NCI-H1092 (cell line): ENCODE results near the gene FZD7.

Experiments used
- DNase-seq: peaks from one replicate; lab custom pipeline; 2025; lab: John Stamatoyannopoulos, UW

The FZD7 gene

DNA sequence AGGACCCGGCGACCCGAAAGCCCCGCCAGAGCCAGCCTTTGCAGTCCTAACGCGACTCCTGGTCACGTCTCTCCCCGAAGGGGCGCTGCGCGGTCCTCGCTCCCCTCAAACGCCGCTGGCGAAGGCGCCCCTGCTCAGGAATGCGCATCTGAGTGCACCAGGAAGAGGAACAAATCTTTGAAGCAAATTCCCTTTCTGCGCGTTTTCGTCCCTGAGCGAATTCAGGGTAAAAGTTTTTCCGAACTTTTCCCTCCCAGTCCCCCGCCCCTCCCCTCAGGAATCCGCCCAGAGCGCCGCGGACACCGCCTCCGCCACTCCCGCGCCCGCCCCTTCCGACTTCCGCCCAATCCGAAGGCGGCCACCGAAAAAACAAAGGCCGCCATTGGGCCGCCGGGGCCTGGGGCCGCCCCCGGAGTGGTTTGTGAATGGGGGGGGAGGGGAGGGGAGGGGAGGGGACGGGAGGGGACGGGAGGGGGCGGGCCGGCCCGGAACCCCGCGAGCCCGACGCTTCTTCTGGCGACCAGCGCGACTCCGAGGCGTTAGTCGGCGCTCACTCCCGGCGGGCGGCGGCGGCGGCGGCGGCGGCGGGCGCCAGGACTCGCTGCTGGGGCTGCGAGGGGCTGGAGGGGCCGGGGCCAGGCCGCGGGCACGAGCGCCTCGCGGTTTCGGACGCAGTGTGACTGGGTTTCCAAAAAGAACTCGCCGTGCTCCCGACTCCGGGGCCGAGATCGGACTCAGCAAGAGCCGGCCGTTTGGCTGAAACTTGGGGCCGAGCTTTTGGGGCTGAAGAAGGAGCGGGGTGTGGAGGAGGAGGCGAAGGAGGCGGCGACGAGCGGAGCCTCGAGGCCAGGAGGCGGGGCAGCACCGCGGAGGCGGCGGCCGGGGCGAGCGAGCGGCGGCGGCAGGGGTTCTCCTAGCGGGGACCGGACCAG lies at the start of gene FZD7:
FZD7 (plus strand) TSS at position 539 of the 932 bp plus-strand sequence. CDS start 793 bp downstream, outside the sequence.
- peak; percentile 36 for DNase-seq

DNA sequence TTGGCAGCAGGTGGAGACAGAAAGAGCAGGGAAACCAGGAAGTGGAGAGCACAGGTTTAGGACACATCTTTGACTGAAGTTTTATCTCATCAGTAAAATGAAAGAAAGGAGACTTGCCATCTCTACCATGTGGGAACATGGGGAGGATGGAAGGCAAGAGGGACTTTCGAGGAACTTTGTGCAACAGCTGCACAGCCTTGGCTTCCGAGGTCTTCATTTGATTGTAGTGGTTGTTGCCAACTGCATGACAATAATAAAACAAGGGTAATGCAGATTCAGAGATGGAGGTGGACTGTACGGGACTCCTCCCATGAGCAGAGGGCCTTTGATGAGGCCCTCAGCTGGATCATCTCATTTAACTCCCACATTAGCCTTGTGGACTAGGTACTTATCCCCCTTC lies 49.3 kb upstream of the FZD7 start:
- DNase-seq = no peak

DNA sequence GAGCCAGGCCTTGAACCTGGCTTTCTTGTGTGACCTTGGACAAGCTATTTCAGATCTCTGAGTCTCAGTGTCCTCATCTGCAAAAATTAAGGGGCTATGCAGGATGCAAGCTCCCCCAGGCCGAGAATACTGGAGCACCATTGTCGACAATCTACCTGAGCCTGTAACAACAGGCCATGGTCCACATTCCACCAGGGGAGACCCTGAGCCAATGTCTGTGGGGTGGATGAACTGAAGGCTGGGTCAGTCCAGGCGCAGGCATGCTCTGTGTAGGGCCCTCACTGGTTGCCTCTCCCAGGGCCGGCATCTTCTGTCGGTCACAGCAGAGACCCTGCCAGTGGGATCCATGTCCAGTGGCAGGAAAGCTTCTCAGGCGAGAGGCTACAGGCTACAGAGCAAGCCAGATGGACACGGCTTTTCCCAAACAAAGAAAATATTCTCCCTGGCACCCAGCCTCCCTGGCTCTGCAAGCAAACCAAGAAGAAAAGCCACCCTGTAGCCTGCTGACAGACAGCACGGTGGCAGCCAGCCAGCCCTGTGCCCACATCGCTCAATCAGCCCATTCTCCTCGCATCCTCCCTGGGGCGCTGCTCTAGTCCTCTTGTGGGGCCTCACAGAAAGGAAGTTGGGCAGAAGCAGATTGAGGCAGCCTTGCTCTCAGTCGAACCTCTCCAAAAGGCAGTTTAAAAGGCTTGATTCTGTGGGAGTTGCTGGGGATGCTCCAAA lies 48.7 kb upstream of the FZD7 start:
- DNase-seq = peak; percentile 49

DNA sequence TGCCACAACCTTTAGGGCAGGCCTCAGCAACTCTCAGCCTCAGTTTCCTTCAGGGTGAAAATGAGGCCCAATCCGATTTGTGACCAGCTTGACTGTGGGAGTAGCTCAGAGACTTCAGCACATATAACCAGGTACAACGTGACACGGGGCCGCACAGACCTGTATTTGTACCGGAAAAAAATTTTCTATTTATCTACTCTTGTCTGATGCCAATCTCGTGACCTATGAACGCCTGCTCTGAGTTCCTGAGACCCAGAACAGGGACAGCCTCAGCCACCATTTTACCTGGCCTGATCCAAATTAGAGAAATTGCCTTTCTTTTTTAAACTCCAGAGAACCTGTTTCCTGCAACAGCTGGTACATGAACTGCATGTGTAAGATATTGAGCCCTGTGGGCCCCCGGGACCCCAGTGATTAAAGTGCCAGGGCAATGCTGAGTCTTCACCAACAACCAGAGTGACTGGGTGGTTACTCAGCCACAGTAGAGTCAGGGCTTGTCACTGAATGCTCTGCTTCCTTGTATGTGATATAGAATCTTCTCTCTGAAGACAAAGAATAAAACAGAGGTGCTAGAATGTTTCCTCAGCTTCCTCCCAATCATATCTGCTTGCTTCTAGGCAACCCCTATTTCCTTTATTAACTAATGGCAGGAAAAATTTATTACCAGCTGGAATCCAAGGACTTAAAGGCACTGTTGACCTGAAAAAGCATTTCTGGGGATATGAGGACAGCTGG lies 47.8 kb upstream of the FZD7 start:
- DNase-seq = no peak

DNA sequence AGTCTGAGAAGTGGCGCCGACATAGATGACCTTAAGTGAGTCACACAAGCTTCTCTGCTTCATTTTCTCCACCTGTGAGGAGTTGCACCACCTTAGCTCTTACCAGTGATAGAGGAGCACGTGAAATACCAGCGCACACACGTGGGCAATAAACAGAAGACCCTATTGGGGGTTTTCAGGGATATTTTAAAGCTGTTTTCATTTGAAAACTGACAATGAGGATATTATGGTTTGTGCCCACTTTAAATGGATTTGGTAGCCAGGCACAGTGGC lies 47.3 kb upstream of the FZD7 start:
- no peak for DNase-seq

DNA sequence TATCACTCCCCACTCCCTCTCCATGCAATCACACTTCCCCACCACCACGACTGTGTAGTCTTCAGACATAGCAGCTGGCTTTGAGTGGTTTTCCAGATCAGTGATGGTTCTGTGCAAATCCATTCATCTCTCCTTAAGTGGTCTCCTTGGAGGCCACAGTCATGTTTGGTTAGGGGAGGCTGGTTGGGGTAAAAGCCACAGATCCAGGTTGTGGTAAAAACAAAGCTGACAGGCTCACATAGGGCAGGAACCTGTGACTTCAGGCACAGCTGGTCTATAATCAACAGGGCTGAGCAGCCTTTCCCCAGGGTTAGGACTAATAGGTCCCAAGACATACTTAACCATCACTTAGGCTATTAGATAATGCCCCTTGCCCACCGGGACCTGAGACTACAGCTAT lies 46.2 kb upstream of the FZD7 start:
- DNase-seq = no peak

DNA sequence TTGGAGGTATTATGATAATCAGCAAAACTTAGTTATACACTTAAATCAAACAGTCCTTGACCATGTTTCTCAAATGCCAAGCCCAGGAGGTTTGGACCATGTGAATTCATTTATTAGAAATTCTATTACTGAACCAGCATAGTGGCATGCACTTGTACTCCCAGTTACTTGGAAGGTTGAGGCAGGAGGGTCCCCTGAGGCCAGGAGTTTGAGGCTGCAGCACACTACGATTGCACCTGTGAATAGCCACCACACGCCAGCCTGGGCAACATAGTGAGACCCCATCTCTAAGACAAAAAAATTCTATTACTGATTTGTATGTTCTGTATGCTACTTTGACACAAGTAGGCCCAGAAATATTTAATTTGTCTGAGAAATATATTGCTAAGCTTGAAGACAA lies 43.6 kb upstream of the FZD7 start:
- no peak for DNase-seq

DNA sequence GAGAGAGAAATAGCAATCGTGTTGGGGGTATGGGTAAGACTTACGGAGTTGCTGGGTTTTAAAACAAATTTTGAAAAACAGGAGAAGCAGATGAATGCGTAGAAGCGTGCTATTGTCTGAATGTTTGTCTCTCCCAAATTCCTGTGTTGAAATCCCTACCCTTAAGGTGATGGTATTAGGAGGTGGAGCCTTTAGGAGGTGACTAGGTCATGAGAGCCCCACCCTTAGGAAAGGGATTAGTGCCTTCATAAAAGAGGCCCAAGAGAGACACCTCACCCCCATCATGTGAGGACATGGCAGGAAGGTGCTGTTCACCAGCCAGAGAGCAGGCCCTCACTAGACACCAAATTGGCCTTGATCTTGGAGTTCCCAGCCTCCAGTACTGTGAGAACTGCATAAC lies 40.7 kb upstream of the FZD7 start:
- DNase-seq = no peak

DNA sequence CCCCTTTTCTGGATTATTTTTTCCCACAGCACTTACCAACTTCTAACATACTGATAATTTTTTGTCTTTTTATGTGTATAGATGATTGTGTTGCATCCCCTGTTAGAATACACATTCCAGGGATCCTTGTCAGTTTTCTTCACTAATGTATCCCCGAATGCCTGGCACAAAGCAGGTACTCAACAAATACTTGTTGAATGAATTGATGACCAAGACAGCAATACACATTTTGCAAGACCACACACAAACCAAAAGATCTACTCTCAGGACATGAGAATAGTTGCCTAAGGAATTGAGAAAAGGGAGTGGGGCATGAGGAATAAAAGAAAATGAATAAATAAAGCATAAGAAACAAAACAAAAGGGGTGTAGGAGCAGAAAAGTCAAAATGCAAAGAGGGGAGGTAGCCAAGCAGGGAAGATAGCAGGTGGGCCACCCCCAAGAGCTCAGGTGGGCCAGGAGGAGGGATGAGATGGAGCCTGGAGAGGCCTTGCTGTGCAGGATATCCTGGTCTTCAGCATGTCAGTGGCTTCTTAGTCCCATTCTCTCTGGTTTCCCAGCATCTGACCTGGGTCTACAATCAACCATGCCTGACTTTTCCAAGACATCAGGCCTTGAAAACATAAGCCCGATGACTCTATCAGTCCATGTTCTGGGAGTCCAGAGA lies 38.5 kb upstream of the FZD7 start:
- no peak for DNase-seq

DNA sequence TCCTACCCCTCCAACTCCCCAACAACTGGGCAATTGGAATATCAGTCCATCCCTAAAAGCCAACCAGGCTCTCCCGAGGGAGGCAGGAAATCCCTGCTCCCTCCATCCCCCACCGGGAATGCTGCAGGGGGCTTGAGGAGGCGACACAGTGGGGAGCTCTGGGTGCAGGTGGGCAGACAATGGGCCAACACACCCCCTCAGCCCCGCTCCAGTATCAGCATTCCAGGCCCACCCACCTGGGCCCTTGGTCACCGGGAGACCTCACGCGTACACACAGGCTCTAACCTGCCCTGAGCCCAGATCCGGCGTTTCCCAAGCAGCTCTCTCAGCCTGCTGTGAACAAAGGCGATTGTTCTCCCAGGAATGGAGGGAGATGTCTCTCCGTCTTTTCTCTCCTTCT lies 37.6 kb upstream of the FZD7 start:
- no peak for DNase-seq

DNA sequence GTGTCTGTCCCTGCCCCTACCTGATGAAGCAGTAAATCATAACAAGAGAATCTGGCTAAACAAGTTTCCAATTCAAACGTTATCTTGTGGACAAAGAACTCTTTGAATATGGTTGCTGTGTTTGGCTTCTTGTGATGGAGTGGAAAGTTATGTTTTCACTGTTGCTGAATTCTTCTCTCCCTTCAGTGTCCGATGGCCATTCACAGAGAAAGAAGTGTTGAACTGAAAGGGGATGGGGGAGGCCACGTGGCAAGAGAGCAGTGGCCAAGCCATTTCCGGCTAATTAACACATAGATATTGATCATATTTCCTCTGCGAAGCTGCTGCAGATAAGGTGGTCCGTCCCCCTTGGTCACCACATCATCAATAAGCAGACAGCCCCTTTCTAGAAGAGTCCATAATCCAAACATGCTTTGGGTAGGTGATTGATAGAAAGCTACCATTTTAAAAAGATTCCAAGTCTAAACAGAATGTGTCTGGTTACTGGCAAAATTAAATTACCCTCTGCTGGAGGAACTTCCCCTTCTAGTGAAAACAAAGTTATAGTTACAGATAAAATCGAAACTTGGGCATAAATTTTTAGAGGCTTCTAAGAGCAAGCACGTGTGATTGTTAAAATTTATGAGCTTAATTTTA lies 36.9 kb upstream of the FZD7 start:
- DNase-seq = no peak

DNA sequence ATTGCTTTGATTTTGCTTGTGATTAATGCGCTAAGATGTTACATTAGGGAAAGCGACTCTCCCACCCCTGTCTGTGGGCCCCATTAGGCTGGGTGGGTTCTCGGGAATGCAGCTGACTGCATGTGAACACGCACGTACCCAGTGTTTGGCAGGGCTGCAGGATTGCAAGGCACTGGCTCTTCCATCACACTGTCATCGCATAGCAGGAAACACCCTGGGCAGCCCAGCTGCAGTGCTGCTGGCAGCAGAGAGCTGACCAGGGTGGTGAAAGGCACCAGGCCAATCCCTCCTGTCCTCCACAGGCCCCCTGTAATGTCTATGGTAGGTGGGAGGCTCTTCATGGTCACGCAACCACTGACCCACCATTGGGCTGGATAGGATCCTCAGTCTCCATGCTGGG lies 34.4 kb upstream of the FZD7 start:
- DNase-seq = no peak

DNA sequence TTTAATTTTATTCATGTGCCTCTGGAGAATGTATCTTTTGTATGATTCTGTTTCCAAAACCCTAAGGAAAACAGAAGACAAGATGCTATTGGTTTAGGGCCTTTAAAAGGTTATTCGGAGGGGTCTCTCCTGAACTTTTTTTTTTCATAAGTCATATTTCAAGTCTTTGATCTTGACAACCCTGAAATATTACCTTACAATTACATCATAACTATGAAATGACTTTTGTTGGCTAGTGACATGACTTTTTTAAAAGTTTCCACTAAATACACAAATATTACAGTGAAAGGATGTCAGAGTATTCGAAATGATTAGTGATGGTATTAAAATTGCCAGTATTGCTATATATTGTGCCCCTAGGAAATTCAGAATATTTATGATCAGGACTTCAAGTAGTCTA lies 31.8 kb upstream of the FZD7 start:
- no peak for DNase-seq

DNA sequence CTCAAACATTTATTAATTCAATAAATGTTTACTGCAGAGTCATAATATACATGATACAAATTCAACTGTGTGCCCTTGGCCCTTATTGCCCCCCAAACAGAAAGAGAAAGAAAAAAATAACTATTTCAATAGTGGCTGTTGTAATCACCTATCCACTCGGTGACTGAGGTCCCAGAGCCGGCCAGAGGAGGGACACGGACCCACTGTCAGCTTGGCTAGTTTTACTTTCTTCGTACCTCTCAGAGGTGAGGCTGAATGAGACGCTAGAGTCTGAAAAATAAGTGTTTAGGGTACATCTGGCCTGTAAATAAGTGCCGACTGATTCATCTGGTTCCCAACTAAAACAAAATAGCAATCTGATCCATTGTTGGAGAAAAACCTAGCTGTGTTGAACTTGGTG lies 31.3 kb upstream of the FZD7 start:
- DNase-seq = no peak

DNA sequence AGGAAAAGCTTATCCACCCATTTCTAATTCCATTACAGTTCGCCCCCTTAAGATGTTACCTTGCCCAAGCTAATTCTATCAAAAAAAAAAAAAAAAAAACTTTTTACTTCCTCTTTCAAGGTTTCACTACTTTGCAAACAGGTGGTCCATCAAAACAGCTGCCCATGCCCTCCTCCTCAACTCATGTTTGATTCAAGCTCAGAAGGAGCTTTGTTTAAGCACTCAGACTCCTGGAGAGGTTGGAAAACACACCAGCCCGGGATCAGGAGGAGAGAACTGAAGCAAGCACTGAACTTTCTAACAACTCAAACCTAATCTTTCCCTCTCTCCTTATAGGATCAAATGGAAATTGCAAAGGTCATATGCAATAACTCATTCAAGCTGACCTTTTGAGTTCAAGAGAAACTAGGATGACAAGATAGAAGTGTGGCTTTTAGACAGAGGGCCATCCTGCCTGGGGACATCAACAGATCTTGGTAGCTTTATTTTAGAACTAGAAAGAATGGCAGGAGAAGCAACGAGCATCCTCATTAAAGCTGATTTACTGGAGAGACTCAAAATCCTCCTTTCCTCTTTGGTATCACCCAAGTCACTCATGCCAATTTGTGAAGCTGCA lies 28.3 kb upstream of the FZD7 start:
- no peak for DNase-seq

DNA sequence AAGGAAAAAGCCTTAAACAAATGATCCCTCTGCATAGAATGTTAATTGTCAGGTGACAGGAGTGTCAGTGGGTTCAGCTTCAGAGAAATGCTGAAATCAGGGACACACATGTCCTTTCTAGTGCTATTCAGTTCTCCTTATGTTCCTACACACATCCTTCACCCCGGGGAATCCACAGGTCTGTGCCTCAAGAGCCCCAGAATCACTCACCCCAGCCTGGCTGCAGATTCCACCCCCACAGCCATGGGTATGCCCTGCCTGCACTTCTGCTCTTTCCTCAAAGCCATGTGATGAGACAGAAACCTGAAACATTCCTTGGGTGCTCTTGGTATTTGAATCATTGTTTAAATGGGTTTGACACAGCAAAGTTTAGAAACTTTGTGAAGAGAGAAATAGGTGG lies 27.4 kb upstream of the FZD7 start:
- no peak for DNase-seq

DNA sequence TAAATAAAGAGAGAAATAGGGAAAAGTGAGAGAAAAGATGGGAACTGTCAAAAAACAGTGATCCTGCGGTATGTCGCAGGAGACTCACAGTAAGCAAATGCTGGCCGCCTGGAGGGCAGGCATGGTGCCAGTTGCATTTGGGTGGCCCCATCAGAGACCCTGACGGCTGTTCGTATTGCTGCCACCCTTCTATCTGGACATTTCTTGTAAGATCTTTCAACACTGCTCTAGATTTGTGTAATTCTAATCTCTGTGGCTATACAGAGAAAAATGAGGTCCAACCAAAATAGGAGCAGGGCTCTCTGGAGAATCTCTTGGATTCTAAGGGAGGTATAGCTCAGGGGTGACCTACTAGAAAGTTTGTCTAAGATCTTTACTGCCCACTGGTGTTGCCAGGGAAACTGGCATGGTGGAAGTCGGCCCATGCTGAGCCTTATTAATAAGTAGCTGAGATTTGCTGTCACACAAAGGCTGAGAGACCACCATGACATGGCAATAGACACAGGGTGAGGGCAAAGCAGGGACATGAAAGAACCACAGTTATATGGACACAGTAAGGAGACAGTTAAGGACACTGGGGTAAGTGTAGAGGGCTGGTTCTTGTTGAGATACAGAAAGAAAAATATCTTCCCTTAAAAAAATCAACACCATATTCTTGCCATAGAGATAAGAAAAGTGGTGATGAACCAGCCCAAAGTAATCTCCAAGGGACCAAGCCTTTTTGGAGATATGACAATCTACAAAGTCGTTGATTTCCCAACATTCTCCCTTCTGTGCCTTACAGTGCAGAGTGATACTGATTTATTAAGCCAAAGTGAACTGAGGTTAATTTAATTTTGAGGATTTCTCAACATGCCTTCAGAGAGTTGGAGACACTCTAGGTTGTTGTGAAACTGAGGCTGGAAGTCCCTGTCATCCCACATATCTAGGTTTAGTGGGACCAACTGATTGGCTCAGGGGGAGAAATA lies 26.4 kb upstream of the FZD7 start:
- DNase-seq = no peak

DNA sequence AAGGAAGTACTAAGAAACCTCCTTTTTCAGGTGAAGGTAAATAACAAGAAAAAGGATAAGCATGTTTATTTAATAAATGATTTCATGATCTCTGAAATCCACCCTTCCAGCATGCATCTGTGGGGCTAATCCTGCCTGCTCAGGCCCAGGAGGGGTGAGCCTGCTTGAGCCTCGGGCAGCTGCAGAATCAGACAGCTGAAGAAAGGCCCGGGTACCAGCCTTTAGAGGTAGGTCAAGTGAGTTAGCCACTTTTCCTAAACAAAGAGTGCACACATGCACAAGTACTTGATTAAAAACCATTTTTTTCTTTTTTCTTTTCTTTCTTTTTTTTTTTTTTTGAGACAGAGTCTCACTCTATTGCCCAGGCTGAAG lies 25.7 kb upstream of the FZD7 start:
- no peak for DNase-seq

DNA sequence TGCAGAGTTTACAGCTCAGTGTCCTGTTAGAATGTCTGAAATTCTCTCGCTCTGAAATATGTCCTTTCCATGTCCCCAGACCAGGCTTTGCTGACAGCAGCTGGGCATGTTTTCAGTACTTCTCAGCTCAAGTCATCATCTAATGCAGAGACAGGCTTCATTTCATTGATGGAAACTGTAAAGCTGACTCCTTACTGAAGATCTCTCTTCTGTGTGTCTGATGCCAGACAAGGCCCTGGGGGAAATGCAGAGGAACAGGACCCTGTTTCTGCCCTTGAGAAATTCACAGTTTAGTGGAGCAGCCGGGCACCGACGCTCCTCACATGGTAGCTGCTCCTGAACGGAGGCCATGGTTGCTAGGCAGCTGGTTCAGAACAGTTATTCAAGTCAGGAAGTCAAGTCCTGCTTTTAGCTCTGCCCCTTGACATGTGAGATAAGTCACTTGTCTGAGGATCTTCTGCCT lies 24.6 kb upstream of the FZD7 start:
- no peak for DNase-seq

DNA sequence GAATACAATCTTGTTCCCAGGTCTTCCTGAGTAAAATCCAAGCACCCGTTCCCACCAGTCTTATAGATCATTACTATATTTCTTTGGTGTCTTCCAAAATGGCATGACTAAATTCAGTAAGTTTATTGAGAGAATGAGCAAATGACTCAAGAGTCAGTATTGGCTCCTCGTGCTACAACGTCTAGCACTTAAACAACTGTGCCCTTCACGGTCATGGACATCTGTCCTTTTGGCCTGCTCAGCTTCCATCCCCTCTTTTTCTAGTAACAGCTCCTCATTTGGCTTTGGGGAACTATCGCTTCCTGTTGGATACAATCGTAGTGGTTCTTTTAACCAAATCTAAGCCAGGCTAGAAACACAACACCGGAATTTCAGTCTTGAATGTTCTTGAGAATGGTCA lies 24.1 kb upstream of the FZD7 start:
- DNase-seq = no peak
